ENCODE results near the gene ZNF439.
"Not testable (repeated sequence)": the region's sequence is repeated elsewhere in the genome, so short reads cannot be mapped to it uniquely, and the experiment has no call there.

The ZNF439 gene

GRCh38 chr19:11872624-11873023, 24.1 kb downstream of the ZNF439 start:
- DNase-seq, result no peak

GRCh38 chr19:11873762-11874161, 25.2 kb downstream of the ZNF439 start:
- DNase-seq, result no peak

GRCh38 chr19:11879687-11880266, 31.3 kb downstream of the ZNF439 start:
- DNase-seq, result not testable (repeated sequence)

- no peak for DNase-seq
These were observed 32.1 kb downstream of the ZNF439 start for GRCh38 chr19:11880598-11880997.

- peak in 1 of 2 experiments; percentile 22 for DNase-seq
These were observed 32.8 kb downstream of the ZNF439 start for GRCh38 chr19:11881151-11881800.

- DNase-seq, result no peak
These were observed 34.1 kb downstream of the ZNF439 start for GRCh38 chr19:11882606-11883005.

- no peak for DNase-seq
These were observed 38.7 kb downstream of the ZNF439 start for GRCh38 chr19:11887234-11887610.

- peak; percentile 56 to 81 for DNase-seq
These were observed 39.3 kb downstream of the ZNF439 start, which contains the start of gene ZNF69 for GRCh38 chr19:11887611-11888531. Gene ZNF69, plus strand, starts transcription at chr19:11887782. Its CDS starts 142 bp downstream, at chr19:11887924.

GRCh38 chr19:11889901-11890300, 41.4 kb downstream of the ZNF439 start:
- not testable (repeated sequence) for DNase-seq

- no peak for DNase-seq
These were observed 42.1 kb downstream of the ZNF439 start for GRCh38 chr19:11890634-11891033.

GRCh38 chr19:11894851-11895250, 46.3 kb downstream of the ZNF439 start:
- no peak for DNase-seq

GRCh38 chr19:11902228-11902627, 53.7 kb downstream of the ZNF439 start:
- DNase-seq, result no peak

GRCh38 chr19:11905928-11906327, 57.4 kb downstream of the ZNF439 start:
- no peak for DNase-seq

- not testable (repeated sequence) for DNase-seq
These were observed 63.4 kb downstream of the ZNF439 start for GRCh38 chr19:11911937-11912336.

- not testable (repeated sequence) for DNase-seq
These were observed 66.0 kb downstream of the ZNF439 start for GRCh38 chr19:11914417-11915051.

All from SW 1271 (cell line).